COLO668 (cell line): Measurements from ENCODE around the gene ENOX1.

Experiments
- DNase-seq: peaks from one replicate; lab custom pipeline; 2025; ENCODE audit not compliant: unreplicated experiment; lab: John Stamatoyannopoulos, UW

The ENOX1 gene

GRCh38 chr13:43785650-43786471 is 911 bp downstream of the ENOX1 start:
- peak; percentile 94 for DNase-seq

- DNase-seq: no peak
Observed at GRCh38 chr13:43785261-43785649, 1.5 kb downstream of the ENOX1 start.

- DNase-seq: no peak
Observed at GRCh38 chr13:43784496-43784895, 2.3 kb downstream of the ENOX1 start.

- DNase-seq: peak; percentile 75
Observed at GRCh38 chr13:43783820-43784219, 3.0 kb downstream of the ENOX1 start.

- no peak for DNase-seq
Observed at GRCh38 chr13:43782686-43783085, 4.1 kb downstream of the ENOX1 start.

- no peak for DNase-seq
Observed at GRCh38 chr13:43780666-43781065, 6.1 kb downstream of the ENOX1 start.

GRCh38 chr13:43776501-43777079 is 10.2 kb downstream of the ENOX1 start:
- DNase-seq: no peak

- no peak for DNase-seq
Observed at GRCh38 chr13:43776006-43776405, 10.8 kb downstream of the ENOX1 start.

- DNase-seq: no peak
Observed at GRCh38 chr13:43773602-43774001, 13.2 kb downstream of the ENOX1 start.

- DNase-seq: no peak
Observed at GRCh38 chr13:43770871-43771270, 15.9 kb downstream of the ENOX1 start.

GRCh38 chr13:43769529-43769928 is 17.2 kb downstream of the ENOX1 start:
- DNase-seq: no peak

GRCh38 chr13:43767341-43767931 is 19.3 kb downstream of the ENOX1 start:
- no peak for DNase-seq

- DNase-seq: no peak
Observed at GRCh38 chr13:43766725-43767124, 20.0 kb downstream of the ENOX1 start.

- no peak for DNase-seq
Observed at GRCh38 chr13:43764349-43764748, 22.4 kb downstream of the ENOX1 start.

- DNase-seq: no peak
Observed at GRCh38 chr13:43763143-43763759, 23.5 kb downstream of the ENOX1 start.

- no peak for DNase-seq
Observed at GRCh38 chr13:43761616-43762315, 25.0 kb downstream of the ENOX1 start.

GRCh38 chr13:43760257-43760656 is 26.5 kb downstream of the ENOX1 start:
- no peak for DNase-seq

GRCh38 chr13:43758834-43759233 is 27.9 kb downstream of the ENOX1 start:
- DNase-seq: no peak

GRCh38 chr13:43757266-43757665 is 29.5 kb downstream of the ENOX1 start:
- DNase-seq: no peak

- DNase-seq: no peak
Observed at GRCh38 chr13:43755844-43756243, 30.9 kb downstream of the ENOX1 start.

- DNase-seq: no peak
Observed at GRCh38 chr13:43751624-43752023, 35.1 kb downstream of the ENOX1 start.
